ENCODE measurements around the gene IQCK.

The IQCK gene

GRCh38 chr16:19861133-19861532 is 143.1 kb downstream of the IQCK start:
- no peak for DNase-seq (ENCODE audit: low spot score)

- no peak for DNase-seq (ENCODE audit: low spot score)
Measured at GRCh38 chr16:19861811-19862327, 143.8 kb downstream of the IQCK start.

- no peak for DNase-seq (ENCODE audit: low spot score)
Measured at GRCh38 chr16:19863990-19864389, 145.9 kb downstream of the IQCK start.

- no peak for DNase-seq (ENCODE audit: low spot score)
Measured at GRCh38 chr16:19864566-19864965, 146.5 kb downstream of the IQCK start.

- DNase-seq (ENCODE audit: low spot score), result no peak
Measured at GRCh38 chr16:19868421-19868820, 150.3 kb downstream of the IQCK start.

- DNase-seq (ENCODE audit: low spot score), result no peak
Measured at GRCh38 chr16:19871721-19872120, 153.7 kb downstream of the IQCK start.

- DNase-seq (ENCODE audit: low spot score), result no peak
Measured at GRCh38 chr16:19872179-19872863, 154.2 kb downstream of the IQCK start.

GRCh38 chr16:19872935-19873334 is 154.9 kb downstream of the IQCK start:
- no peak for DNase-seq (ENCODE audit: low spot score)

GRCh38 chr16:19874026-19874425 is 156.0 kb downstream of the IQCK start:
- no peak for DNase-seq (ENCODE audit: low spot score)

- no peak for DNase-seq (ENCODE audit: low spot score)
Measured at GRCh38 chr16:19874851-19875546, 156.9 kb downstream of the IQCK start.

- no peak for DNase-seq (ENCODE audit: low spot score)
Measured at GRCh38 chr16:19875900-19876299, 157.8 kb downstream of the IQCK start.

GRCh38 chr16:19876501-19877059 is 158.5 kb downstream of the IQCK start:
- no peak for DNase-seq (ENCODE audit: low spot score)

GRCh38 chr16:19878757-19879156 is 160.7 kb downstream of the IQCK start:
- no peak for DNase-seq (ENCODE audit: low spot score)

GRCh38 chr16:19879241-19879792 is 161.2 kb downstream of the IQCK start:
- no peak for DNase-seq (ENCODE audit: low spot score)

- no peak for DNase-seq (ENCODE audit: low spot score)
Measured at GRCh38 chr16:19881028-19881427, 163.0 kb downstream of the IQCK start.

GRCh38 chr16:19881783-19882182 is 163.7 kb downstream of the IQCK start:
- DNase-seq (ENCODE audit: low spot score), result no peak

- no peak for DNase-seq (ENCODE audit: low spot score)
Measured at GRCh38 chr16:19882186-19882585, 164.1 kb downstream of the IQCK start.

- DNase-seq (ENCODE audit: low spot score), result peak; percentile 2
Measured at GRCh38 chr16:19882646-19883045, 164.6 kb downstream of the IQCK start.

GRCh38 chr16:19883296-19883965 is 165.4 kb downstream of the IQCK start:
- DNase-seq (ENCODE audit: low spot score), result no peak

- DNase-seq (ENCODE audit: low spot score), result no peak
Measured at GRCh38 chr16:19883966-19884485, 166.0 kb downstream of the IQCK start.

- DNase-seq (ENCODE audit: low spot score), result peak; percentile 38
Measured at GRCh38 chr16:19884611-19885450, 166.8 kb downstream of the IQCK start, which contains the start of gene GPRC5B. Gene GPRC5B (minus strand): TSS chr16:19884848. CDS start chr16:19872845, 12,003 bp downstream.
